ENCODE results near the gene NOX3. TPM values are rescaled to one million over a fixed set of nuclear protein-coding genes. Genes with fewer than 3 reads are reported as not detected.

NOX3 gene
- total and polyA plus RNA-seq, 10 of the 15 experiments (the other 5 are each of a cell fraction or from before 2014, with no cell fraction given), result not detected

GRCh38 chr6:155402656-155403304 is 52.9 kb downstream of the NOX3 start:
- H3K9ac ChIP-seq (ENCODE audit: control insufficient read depth, insufficient read depth, low read length), result no peak overlapping the region
- FAIRE-seq (no peak), ATAC-seq (no peak), DNase-seq (ENCODE audit: low read depth, low spot score) (no peak)
- no peak overlapping the region for H3K4me3 ChIP-seq
- SMC1A ChIA-PET (ENCODE audit: uncharacterized antibody, unreplicated experiment), result interaction anchor here (0.8 to 2.0 kb wide), 7 partner anchors 9 to 69 kb away, joined by 3 to 11 read pairs (median 3); no protein-coding TSS in a partner anchor
- no TSS peak for BruUV-seq (replicated peaks)
- no peaks in the 10 kb centered on the region for H4K20me1 ChIP-seq (ENCODE audit: control insufficient read depth, insufficient read depth)
- TF ChIP-seq MLLT1 (IDR thresholded peaks at IDR 0.05) (no peak), ZNF622 (IDR thresholded peaks at IDR 0.05) (no peak), STAT3 (IDR thresholded peaks at IDR 0.05; ENCODE audit: low read depth, low read length) (no peak), CHD1 (IDR thresholded peaks at IDR 0.05; ENCODE audit: low read depth, low read length) (no peak), ESRRA (IDR thresholded peaks at IDR 0.05; ENCODE audit: low read length) (no peak), JUNB (IDR thresholded peaks at IDR 0.05) (no peak), IRF3 (IDR thresholded peaks at IDR 0.05) (no peak)
- CTCF ChIA-PET, result interaction anchor here (1.0 to 1.7 kb wide), 2 partner anchors 40 to 75 kb away, joined by 4 read pairs; no protein-coding TSS in a partner anchor
- WGBS (ENCODE audit: insufficient coverage, insufficient replicate concordance, low lambda C conversion rate, missing lambda C conversion rate), result 86% methylated on average over 7 of the region's 7 CpGs
- H3K27ac ChIP-seq (ENCODE audit: control insufficient read depth, insufficient read depth), result no peak overlapping the region
- intact Hi-C loops (cut with micrococcal nuclease; ENCODE audit: unreplicated experiment), result no loop called here
- no peaks in the 10 kb centered on the region; the same call in 2 of the 3 replicates for H3K9me3 ChIP-seq (replicated peaks; ENCODE audit: control insufficient read depth, insufficient read depth, low read length)
- POLR2A ChIA-PET, result interaction anchor here (0.6 kb wide), 1 partner anchor 426 kb away, joined by 3 read pairs; no protein-coding TSS in a partner anchor
- H3K4me2 ChIP-seq (ENCODE audit: control insufficient read depth, insufficient read depth), result no peak overlapping the region
- H3K36me3 ChIP-seq (ENCODE audit: control insufficient read depth in 2 of 2, insufficient read depth in 2 of 2, low read length in 1 of 2), result no peaks in the 10 kb centered on the region
- no peak overlapping the region for H2AFZ ChIP-seq (ENCODE audit: control insufficient read depth, low read depth, low read length)
- in situ Hi-C loops (cut with MboI), result no loop called here
- H3K27me3 ChIP-seq (replicated peaks in 1 of 2; ENCODE audit: control insufficient read depth in 2 of 2, insufficient read depth in 2 of 2, low read length in 1 of 2), result no peaks in the 10 kb centered on the region
- no peaks in the 10 kb centered on the region for H3K79me2 ChIP-seq (ENCODE audit: control insufficient read depth, insufficient read depth, low read length)
- H3K4me1 ChIP-seq (ENCODE audit: control insufficient read depth, insufficient read depth, low read length), result no peaks in the 10 kb centered on the region
- RAD21 ChIA-PET (ENCODE audit: unreplicated experiment), result no interaction called here
